Measurements from ENCODE around the gene EIF3J. TPM values are rescaled to one million over a fixed set of nuclear protein-coding genes. Genes with fewer than 3 reads are reported as not detected.

EIF3J gene
- total and polyA plus RNA-seq, 3 donors from 2014 or later, result 33.4 to 65.6 (median 60.3) TPM

GRCh38 chr15:44606740-44607139 is 69.8 kb downstream of the EIF3J start:
- H3K27me3 ChIP-seq, result no peaks in the 10 kb centered on the region
- 61 to 70% methylated on average over 1 of the region's 1 CpG for WGBS, 2 donors
- TF ChIP-seq POLR2A (IDR thresholded peaks at IDR 0.05) (no peak), CTCF (IDR thresholded peaks at IDR 0.05) (no peak)
- H3K9me3 ChIP-seq, result no peaks in the 10 kb centered on the region
- no peaks in the 10 kb centered on the region for H3K36me3 ChIP-seq (ENCODE audit: low read depth, missing control alignments)
- H3K4me3 ChIP-seq, result no peak overlapping the region
- peak overlapping the region in 1 of 2 donors; percentile 22 for H3K27ac ChIP-seq
- DNase-seq, result no peak
- intact Hi-C loops (cut with DNase I; ENCODE audit: low total_unique reads), result no loop called here
- H3K4me1 ChIP-seq, result no peaks in the 10 kb centered on the region

Other genes starting within 250 kb of the EIF3J start
- 100 to 1,000 TPM; 121 to 126 TPM for gene GOLM2, start 248.4 kb upstream of the EIF3J start, total RNA-seq
- gene GOLM2, start 248.4 kb upstream of the EIF3J start, polyA plus RNA-seq (ENCODE audit: insufficient read depth, low read depth, low replicate concordance), result 60.6 TPM
- gene CTDSPL2, start 109.5 kb upstream of the EIF3J start, total RNA-seq, result 10 to 100 TPM; 68.9 to 71.2 TPM
- gene CTDSPL2, start 109.5 kb upstream of the EIF3J start, polyA plus RNA-seq (ENCODE audit: insufficient read depth, low read depth, low replicate concordance), result 27.7 TPM
- 100 to 1,000 TPM; 127 to 137 TPM for gene SPG11, start 126.5 kb downstream of the EIF3J start, total RNA-seq
- gene SPG11, start 126.5 kb downstream of the EIF3J start, polyA plus RNA-seq (ENCODE audit: insufficient read depth, low read depth, low replicate concordance), result 89.6 TPM
- gene PATL2, start 174.2 kb downstream of the EIF3J start, total RNA-seq, result under 1 TPM; 0.62 to 0.87 TPM
- 0.76 TPM for gene PATL2, start 174.2 kb downstream of the EIF3J start, polyA plus RNA-seq (ENCODE audit: insufficient read depth, low read depth, low replicate concordance)
- gene B2M, start 174.4 kb downstream of the EIF3J start, total RNA-seq, result 1,000 to 10,000 TPM in 1 of 2 donors, 100 to 1,000 TPM in 1; 439 to 1,401 TPM
- gene B2M, start 174.4 kb downstream of the EIF3J start, polyA plus RNA-seq (ENCODE audit: insufficient read depth, low read depth, low replicate concordance), result 2,068 TPM
- 10 to 100 TPM; 19.1 to 23.5 TPM for gene TRIM69, start 199.4 kb downstream of the EIF3J start, total RNA-seq
- 120 TPM for gene TRIM69, start 199.4 kb downstream of the EIF3J start, polyA plus RNA-seq (ENCODE audit: insufficient read depth, low read depth, low replicate concordance)

Data from testis (tissue), 3 donors.